ENCODE results near the gene POLD1.
A peak's percentile ranks its signal among the peaks of the same experiment; 100 is the strongest.

POLD1 gene

DNA sequence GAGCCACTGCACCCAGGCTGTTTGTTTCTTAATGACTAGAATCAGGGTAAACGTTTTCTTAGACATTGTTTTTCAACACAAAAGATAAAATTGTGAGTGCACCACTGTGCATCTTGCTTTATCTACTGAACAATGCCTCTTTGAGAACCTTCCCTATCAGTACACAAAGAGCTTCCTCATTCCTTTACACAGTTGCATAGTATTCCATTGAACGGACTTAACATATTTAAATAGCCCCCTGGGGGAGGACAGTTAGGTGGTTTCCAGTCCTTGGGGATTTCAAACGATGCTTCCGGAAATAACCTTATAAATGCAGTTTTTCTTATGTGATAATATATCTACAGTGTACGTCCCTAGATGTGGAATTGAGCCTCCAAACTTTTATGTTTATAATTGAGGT is 8.6 kb downstream of the POLD1 start:
- DNase-seq, result no peak

GRCh38 chr19:50393589-50393988 is 9.4 kb downstream of the POLD1 start:
- no peak for DNase-seq

DNA sequence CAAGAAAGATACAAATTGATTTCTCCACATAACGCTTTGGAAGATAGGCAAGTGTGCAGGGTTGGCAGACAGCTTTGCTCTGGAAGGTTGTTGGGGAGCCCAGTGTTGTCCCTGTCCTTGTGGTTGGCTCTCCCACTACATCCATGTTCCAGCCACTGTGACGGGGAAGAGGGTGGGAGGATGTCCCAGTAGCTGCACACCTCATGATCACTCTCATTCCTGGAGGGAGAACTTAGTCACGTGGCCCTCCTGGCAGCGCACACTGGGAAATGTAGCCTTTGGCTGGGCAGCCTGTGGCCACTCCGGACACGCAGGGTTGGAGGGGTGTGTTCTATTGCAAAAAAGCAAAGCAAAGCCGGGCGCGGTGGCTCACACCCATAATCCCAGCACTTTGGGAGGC is 9.9 kb downstream of the POLD1 start:
- no peak for DNase-seq

- DNase-seq, result no peak
Measured at GRCh38 chr19:50398675-50399367, 14.7 kb downstream of the POLD1 start.

GRCh38 chr19:50399368-50399745 is 15.2 kb downstream of the POLD1 start:
- no peak for DNase-seq

GRCh38 chr19:50401605-50402450 is 17.7 kb downstream of the POLD1 start:
- DNase-seq, result no peak

- DNase-seq, result no peak
Measured at GRCh38 chr19:50402544-50403301, 18.6 kb downstream of the POLD1 start.

DNA sequence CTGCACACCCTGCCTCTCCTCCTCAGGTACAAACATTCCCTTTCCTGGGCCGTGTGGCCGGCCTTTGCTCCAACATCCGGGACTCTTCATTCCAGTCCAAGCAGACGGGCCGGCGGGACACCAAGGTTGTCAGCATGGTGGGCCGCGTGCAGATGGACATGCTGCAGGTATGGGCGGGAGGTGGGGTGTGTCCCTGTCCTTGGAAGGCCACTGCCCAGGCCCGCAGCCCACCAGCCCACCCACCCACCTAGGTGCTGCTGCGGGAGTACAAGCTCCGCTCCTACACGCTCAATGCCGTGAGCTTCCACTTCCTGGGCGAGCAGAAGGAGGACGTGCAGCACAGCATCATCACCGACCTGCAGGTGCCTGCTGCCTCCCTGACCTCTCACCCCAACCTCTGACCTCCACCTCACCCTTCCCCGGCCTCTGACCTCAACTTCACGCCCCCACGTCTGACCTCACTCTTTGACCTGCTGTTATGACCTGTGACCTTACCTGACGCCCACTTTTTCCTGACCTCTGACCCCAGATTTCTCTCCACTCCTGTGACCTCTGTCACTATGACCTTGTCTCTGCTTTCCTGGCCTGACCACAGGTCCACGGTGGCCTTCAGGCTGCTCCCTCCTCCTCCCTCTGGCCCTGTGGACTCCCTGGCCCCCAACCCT is 22.1 kb downstream of the POLD1 start:
- no peak for DNase-seq

DNA sequence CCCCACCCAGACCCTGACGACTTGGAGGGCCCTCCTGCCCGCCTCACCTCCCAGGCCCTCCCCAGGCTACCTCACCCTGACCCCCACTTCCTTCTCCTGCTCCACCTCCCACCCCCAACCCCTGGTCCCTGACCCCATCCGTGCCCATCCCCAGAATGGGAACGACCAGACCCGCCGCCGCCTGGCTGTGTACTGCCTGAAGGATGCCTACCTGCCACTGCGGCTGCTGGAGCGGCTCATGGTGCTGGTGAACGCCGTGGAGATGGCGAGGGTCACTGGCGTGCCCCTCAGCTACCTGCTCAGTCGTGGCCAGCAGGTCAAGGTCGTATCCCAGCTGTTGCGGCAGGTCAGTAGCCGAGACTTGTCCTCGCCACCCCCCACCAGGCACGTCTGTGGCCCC is 22.7 kb downstream of the POLD1 start:
- no peak for DNase-seq

DNA sequence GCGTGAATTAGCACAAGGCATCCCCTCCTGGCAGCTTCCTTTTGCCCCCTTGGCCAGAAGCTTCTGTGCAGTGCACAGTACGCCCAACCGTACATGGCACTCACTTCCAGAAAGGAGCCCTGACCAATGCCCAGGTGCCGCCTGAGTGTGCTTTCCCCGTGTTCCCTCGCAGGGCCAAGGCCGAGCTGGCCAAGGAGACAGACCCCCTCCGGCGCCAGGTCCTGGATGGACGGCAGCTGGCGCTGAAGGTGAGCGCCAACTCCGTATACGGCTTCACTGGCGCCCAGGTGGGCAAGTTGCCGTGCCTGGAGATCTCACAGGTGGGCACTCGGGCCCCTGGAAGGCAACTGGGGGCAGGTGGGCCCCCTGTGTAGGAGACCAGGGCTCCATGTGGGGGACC is 25.2 kb downstream of the POLD1 start:
- DNase-seq, result no peak

GRCh38 chr19:50410109-50410508 is 26.0 kb downstream of the POLD1 start:
- no peak for DNase-seq

DNA sequence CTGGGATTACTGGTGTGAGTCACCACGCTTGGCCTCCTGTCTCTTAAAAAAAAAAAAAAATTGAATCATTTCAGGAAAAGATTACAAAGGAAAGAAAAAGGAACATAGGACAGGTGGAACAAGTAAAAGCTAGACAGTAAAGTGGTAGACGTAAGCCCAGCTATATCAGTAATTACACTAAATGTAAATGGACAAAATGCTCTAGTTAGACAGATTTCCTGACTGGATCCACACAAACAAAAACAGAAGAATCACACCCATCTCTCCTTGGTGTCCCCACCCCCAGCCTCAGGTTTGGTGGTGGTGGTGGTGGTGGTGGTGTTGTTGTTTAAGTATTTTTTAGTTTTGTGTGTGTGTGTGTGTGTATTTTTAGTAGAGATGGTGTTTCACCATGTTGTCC is 28.3 kb downstream of the POLD1 start:
- DNase-seq, result no peak

GRCh38 chr19:50413096-50413495 is 28.9 kb downstream of the POLD1 start:
- no peak for DNase-seq

GRCh38 chr19:50413531-50413930 is 29.4 kb downstream of the POLD1 start:
- no peak for DNase-seq

GRCh38 chr19:50414864-50415660 is 30.9 kb downstream of the POLD1 start:
- DNase-seq, result peak; percentile 51

DNA sequence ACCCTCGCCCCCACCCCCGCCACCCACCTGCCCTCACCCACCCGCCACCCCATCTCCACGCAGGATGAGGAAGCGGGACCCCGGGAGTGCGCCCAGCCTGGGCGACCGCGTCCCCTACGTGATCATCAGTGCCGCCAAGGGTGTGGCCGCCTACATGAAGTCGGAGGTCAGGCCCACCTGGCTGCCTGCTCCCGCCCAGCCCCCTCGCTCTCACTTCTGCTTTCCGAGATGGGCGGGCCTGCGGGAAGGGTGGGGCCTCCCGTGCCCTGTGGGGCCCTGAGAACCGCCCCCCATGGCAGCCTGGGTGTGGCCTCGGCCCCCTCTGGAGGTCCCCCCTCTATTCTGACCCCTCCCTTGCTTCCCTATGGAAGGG is 31.5 kb downstream of the POLD1 start:
- no peak for DNase-seq

GRCh38 chr19:50416034-50416977 is 32.2 kb downstream of the POLD1 start:
- no peak for DNase-seq

DNA sequence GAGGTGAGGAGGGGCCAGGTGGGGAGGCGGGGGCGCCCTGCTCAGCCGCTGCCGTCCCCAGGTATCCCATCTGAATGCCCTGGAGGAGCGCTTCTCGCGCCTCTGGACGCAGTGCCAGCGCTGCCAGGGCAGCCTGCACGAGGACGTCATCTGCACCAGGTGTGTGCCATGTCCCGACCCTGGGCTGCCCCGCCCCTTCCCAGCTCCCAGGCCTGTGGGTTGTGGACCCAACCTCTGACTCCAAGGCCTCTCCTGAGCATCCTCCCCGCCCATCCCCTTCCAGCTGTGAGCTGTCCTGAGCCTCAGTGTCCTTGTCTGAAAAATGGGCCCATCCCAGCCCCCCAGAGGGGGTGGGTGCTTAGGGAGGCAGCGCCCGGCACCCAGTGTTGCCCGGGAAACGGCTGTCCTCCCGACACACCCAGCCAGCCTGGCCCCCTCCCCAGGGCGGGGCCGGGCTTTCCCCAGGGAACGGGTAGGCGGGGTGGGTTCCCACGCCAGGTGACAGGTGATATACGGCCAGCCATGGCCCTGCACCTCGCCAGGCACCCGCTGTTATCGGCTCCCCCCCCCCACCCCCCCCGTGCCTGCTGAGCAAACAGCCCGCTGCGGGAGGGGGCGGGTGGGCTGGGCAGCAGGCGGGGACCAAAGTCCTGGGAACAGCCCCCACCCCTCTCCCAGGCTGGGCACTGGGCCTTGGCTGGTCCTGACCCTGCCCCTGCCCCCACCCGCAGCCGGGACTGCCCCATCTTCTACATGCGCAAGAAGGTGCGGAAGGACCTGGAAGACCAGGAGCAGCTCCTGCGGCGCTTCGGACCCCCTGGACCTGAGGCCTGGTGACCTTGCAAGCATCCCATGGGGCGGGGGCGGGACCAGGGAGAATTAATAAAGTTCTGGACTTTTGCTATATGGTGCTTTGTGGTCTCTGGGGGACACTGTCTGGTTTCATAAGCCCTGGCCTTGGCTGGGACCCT is 33.2 kb downstream of the POLD1 start:
- DNase-seq, result no peak

DNA sequence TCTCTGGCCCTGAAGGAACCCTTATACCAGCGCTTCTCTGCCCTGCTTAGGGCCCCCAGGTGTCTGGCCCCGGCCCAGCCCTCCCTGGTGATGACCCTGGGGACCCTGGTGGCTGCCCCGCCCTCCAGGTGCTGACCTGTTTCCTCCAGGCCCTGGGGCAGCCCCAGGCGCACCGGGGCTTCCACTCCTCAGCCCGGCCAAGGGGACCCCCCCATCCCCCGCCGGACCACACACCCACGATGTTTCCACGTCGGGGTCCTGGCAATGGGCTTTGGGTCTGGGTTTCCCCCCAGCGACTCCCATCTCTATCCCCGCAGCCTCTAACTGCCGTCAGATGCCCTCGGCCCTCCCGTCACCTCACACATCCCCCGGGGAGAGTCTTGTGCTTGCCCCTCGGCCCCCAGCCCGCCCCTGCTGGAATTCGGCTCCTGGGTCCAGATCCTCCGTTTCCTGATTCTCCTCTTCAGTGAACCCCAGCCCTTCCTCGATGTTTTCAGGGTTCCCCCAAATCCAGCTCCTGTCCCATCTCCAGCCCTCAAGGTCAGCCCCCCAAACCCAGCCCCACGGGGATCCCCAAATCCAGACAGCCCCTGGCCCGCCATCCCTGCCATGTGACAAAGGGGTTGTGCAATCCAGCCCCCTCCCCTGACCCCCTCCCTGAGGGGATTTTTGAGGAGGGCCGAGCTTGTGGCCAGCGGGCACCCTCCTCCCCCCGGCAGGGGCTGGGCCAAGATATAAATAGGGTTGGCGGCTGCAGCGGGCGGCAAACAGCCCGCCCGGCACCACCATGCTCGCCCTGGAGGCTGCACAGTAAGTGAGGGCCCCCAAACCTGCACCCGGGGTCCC is 34.3 kb downstream of the POLD1 start, which contains the start of gene SPIB:
Gene SPIB, plus strand, starts transcription at position 763 of the 846 bp plus-strand sequence. Its CDS starts 25 bp downstream, at position 788.
- no peak for DNase-seq

Measured in activated effector memory CD4-positive, alpha-beta T cell treated with Interleukin-2 at 50 U/mL for 16 hours (primary cell).